Measurements from ENCODE around the gene PRTFDC1.

The PRTFDC1 gene

DNA sequence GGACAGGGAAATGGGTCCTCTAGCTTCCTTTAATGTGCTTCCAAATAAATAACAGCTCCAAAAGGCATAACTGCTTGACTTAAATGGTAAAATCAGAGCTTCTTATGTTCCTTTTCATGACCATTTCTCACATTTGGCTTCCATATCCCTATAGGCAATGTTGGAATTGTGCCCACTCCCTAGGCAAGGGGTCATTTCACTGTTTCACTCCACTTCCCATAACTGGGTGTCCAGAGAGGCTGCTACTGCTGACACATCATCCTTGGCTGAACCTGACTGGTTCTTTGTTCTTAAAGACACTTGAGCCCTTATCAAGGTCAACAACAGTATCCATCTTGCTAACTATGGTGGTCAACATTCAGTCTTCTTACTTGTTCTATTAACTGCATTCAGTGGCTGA, 37.1 kb downstream of the PRTFDC1 start:
- DNase-seq (ENCODE audit: insufficient read length, low spot score): no peak
- no peak for FAIRE-seq
- TF ChIP-seq PAX5 (IDR thresholded peaks at IDR 0.05; ENCODE audit: insufficient read depth, low read length, severe bottlenecking): no peak
- no peak for TF ChIP-seq SPI1 (IDR thresholded peaks at IDR 0.05; ENCODE audit: low read depth, low read length)
- no peak for TF ChIP-seq TAF1 (IDR thresholded peaks at IDR 0.05; ENCODE audit: low read depth, low read length)
- TF ChIP-seq POLR2AphosphoS5 (IDR thresholded peaks at IDR 0.05; ENCODE audit: low read depth, low read length): no peak
- no peak for TF ChIP-seq POU2F2 (IDR thresholded peaks at IDR 0.05; ENCODE audit: low read depth, low read length)
- TF ChIP-seq POLR2A (IDR thresholded peaks at IDR 0.05; ENCODE audit: low read depth, low read length): no peak

DNA sequence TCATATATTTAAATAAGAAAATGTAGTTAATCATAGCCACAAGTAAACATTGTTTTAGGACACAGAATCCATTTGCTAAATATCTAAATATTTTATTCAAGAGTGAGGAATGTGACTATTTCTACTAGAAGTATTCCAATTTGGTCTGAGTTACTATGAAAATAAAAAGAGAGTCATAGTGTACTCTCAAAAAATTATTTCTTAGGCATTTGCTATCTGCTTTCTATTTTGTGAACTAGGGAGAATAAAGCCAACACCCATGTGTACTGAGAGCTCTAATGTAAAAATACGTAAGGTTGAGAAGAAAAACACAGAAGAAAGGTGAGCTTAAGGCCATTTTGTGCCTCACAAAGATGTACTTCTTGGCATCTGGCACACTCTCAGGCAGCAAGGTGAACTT, 38.3 kb downstream of the PRTFDC1 start:
- FAIRE-seq (no peak), DNase-seq (ENCODE audit: insufficient read length, low spot score) (no peak)
- TF ChIP-seq PAX5 (IDR thresholded peaks at IDR 0.05; ENCODE audit: insufficient read depth, low read length, severe bottlenecking): no peak
- TF ChIP-seq POU2F2 (IDR thresholded peaks at IDR 0.05; ENCODE audit: low read depth, low read length): no peak
- TF ChIP-seq POLR2AphosphoS5 (IDR thresholded peaks at IDR 0.05; ENCODE audit: low read depth, low read length): no peak
- no peak for TF ChIP-seq TAF1 (IDR thresholded peaks at IDR 0.05; ENCODE audit: low read depth, low read length)
- no peak for TF ChIP-seq POLR2A (IDR thresholded peaks at IDR 0.05; ENCODE audit: low read depth, low read length)
- TF ChIP-seq SPI1 (IDR thresholded peaks at IDR 0.05; ENCODE audit: low read depth, low read length): no peak

- DNase-seq (ENCODE audit: insufficient read length, low spot score) (no peak), FAIRE-seq (no peak)
- TF ChIP-seq POLR2A (IDR thresholded peaks at IDR 0.05; ENCODE audit: low read depth, low read length) (no peak), PAX5 (IDR thresholded peaks at IDR 0.05; ENCODE audit: insufficient read depth, low read length, severe bottlenecking) (no peak), SPI1 (IDR thresholded peaks at IDR 0.05; ENCODE audit: low read depth, low read length) (no peak), TAF1 (IDR thresholded peaks at IDR 0.05; ENCODE audit: low read depth, low read length) (no peak), POU2F2 (IDR thresholded peaks at IDR 0.05; ENCODE audit: low read depth, low read length) (no peak), POLR2AphosphoS5 (IDR thresholded peaks at IDR 0.05; ENCODE audit: low read depth, low read length) (no peak)
These were observed 40.2 kb downstream of the PRTFDC1 start for GRCh38 chr10:24912215-24912614.

DNA sequence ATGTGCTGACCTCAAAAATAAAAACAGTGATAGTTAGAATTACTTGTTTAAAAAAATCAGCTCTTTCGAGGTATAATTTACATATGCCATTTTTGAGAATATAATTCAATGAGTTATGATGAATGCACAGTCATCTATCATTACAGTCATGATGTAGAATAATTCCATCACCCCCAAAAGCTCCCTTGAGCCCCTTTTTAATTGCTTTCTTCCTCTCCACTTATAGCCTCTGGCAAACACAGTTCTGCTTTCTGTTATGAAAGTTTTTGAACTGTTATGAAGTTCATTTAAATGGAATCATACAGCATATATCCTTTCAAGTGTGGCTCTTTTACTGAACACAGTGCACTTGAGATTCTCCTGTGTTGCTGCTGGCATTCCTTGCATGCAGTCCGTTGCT, 41.4 kb downstream of the PRTFDC1 start:
- TF ChIP-seq TAF1 (IDR thresholded peaks at IDR 0.05; ENCODE audit: low read depth, low read length) (no peak), POLR2A (IDR thresholded peaks at IDR 0.05; ENCODE audit: low read depth, low read length) (no peak), POLR2AphosphoS5 (IDR thresholded peaks at IDR 0.05; ENCODE audit: low read depth, low read length) (no peak), SPI1 (IDR thresholded peaks at IDR 0.05; ENCODE audit: low read depth, low read length) (no peak), POU2F2 (IDR thresholded peaks at IDR 0.05; ENCODE audit: low read depth, low read length) (no peak), PAX5 (IDR thresholded peaks at IDR 0.05; ENCODE audit: insufficient read depth, low read length, severe bottlenecking) (no peak)
- FAIRE-seq (no peak), DNase-seq (ENCODE audit: insufficient read length, low spot score) (no peak)

- TF ChIP-seq PAX5 (IDR thresholded peaks at IDR 0.05; ENCODE audit: insufficient read depth, low read length, severe bottlenecking): no peak
- TF ChIP-seq SPI1 (IDR thresholded peaks at IDR 0.05; ENCODE audit: low read depth, low read length): no peak
- TF ChIP-seq POLR2A (IDR thresholded peaks at IDR 0.05; ENCODE audit: low read depth, low read length): no peak
- no peak for TF ChIP-seq POLR2AphosphoS5 (IDR thresholded peaks at IDR 0.05; ENCODE audit: low read depth, low read length)
- no peak for TF ChIP-seq POU2F2 (IDR thresholded peaks at IDR 0.05; ENCODE audit: low read depth, low read length)
- DNase-seq (ENCODE audit: insufficient read length, low spot score) (no peak), FAIRE-seq (no peak)
These were observed 41.8 kb downstream of the PRTFDC1 start for GRCh38 chr10:24910574-24910973.

DNA sequence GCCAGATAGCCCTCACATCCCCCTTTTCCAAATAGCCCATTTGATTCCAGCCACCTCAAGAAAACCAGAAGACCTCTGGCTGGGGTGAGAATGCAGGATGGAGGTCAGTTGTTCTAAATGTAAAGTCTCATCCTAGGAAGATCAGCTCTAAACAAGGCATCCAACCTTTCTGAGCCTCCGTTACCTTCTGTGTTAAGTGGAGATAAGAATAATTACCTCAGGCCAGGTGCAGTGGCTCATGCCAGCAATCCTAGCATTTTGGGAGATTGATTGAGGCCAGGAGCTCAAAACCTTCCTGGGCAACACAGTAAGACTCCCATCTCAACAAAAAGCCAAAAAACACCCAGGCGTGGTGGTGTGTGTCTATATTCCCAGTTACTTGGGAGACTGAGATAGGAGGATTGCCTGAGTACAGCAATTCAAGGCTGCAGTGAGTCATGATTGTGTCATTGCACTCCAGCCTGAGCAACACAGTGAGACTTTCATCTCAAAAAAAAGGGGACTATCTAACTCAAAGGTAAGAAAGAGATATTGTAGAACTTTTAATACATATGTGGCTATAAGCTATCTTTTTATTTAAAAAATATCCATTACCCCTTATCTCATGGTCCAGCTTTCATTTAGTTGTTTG, 43.5 kb downstream of the PRTFDC1 start:
- TF ChIP-seq PAX5 (IDR thresholded peaks at IDR 0.05; ENCODE audit: insufficient read depth, low read length, severe bottlenecking): no peak
- FAIRE-seq (no peak), DNase-seq (ENCODE audit: insufficient read length, low spot score) (no peak)

DNA sequence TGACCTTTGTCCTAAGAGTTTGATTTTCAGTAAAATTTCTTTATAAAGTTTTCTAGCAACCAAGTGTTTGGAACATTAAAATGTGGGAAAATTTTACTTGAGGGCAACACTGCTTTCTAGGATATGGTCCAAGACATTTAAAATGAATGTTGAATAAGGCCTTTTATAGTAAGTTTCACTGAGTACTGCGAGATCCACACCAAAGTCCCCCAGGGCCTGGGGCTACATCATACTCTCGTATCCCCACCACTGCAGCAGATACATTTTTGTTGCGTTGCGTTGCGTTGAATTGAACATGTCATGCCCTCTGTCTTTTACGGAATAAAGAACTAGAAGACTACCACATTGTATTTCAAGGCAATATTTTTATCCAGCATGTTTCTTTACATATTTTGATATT, 44.5 kb downstream of the PRTFDC1 start:
- FAIRE-seq (no peak), DNase-seq (ENCODE audit: insufficient read length, low spot score) (no peak)
- no peak for TF ChIP-seq SPI1 (IDR thresholded peaks at IDR 0.05; ENCODE audit: low read depth, low read length)
- TF ChIP-seq POU2F2 (IDR thresholded peaks at IDR 0.05; ENCODE audit: low read depth, low read length): no peak
- TF ChIP-seq POLR2A (IDR thresholded peaks at IDR 0.05; ENCODE audit: low read depth, low read length): no peak
- no peak for TF ChIP-seq TAF1 (IDR thresholded peaks at IDR 0.05; ENCODE audit: low read depth, low read length)
- no peak for TF ChIP-seq PAX5 (IDR thresholded peaks at IDR 0.05; ENCODE audit: insufficient read depth, low read length, severe bottlenecking)
- no peak for TF ChIP-seq POLR2AphosphoS5 (IDR thresholded peaks at IDR 0.05; ENCODE audit: low read depth, low read length)

DNA sequence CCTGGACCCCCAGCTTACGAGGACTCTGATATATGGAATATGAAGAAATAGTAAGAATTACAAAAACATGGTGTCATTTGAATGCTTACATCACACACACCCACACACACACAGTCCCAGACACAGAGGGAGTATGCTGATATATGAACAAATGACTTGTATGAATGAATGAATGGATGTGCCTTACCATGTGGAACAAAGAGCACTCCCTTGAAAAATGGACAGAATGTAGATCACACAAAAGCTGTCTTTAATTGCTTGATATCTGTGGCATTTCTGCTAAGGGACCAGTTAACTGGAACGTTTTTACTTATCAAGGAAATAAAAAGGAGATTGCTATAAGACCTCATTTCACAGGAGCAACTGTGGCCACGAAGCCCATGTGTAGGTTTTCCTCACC, 46.0 kb downstream of the PRTFDC1 start:
- no peak for DNase-seq (ENCODE audit: insufficient read length, low spot score)
- FAIRE-seq: no peak
- TF ChIP-seq PAX5 (IDR thresholded peaks at IDR 0.05; ENCODE audit: insufficient read depth, low read length, severe bottlenecking) (no peak), POLR2A (IDR thresholded peaks at IDR 0.05; ENCODE audit: low read depth, low read length) (no peak), TAF1 (IDR thresholded peaks at IDR 0.05; ENCODE audit: low read depth, low read length) (no peak), POLR2AphosphoS5 (IDR thresholded peaks at IDR 0.05; ENCODE audit: low read depth, low read length) (no peak), POU2F2 (IDR thresholded peaks at IDR 0.05; ENCODE audit: low read depth, low read length) (no peak), SPI1 (IDR thresholded peaks at IDR 0.05; ENCODE audit: low read depth, low read length) (no peak)

DNA sequence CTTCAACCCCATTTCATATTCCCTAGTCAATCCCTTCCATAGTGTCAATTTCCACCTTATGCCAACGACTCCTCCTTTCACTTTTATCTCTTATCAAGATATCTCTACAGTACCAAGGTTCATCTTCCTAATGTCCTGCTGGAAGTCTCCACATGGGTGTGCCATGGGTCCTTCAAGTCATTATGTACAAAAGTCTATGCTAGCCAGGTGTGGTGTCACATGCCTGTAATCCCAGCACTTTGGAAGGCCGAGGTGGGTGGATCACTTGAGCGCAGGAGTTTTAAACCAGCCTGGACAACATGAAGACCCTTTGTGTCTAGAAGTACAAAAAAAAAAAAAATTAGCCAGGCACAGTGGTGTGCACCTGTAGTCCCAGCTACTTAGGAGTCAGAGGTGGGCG, 47.6 kb downstream of the PRTFDC1 start:
- DNase-seq (ENCODE audit: insufficient read length, low spot score) (no peak), FAIRE-seq (no peak)

GRCh38 chr10:24902400-24902728, 50.0 kb downstream of the PRTFDC1 start:
- TF ChIP-seq TAF1 (IDR thresholded peaks at IDR 0.05; ENCODE audit: low read depth, low read length) (no peak), POU2F2 (IDR thresholded peaks at IDR 0.05; ENCODE audit: low read depth, low read length) (no peak), POLR2AphosphoS5 (IDR thresholded peaks at IDR 0.05; ENCODE audit: low read depth, low read length) (no peak), SPI1 (IDR thresholded peaks at IDR 0.05; ENCODE audit: low read depth, low read length) (no peak)
- DNase-seq (ENCODE audit: insufficient read length, low spot score): no peak
- no peak for FAIRE-seq

More for the DNA sequence above, 47.6 kb downstream of the PRTFDC1 start:
- no peak for TF ChIP-seq POLR2AphosphoS5 (IDR thresholded peaks at IDR 0.05; ENCODE audit: low read depth, low read length)
- TF ChIP-seq SPI1 (IDR thresholded peaks at IDR 0.05; ENCODE audit: low read depth, low read length): no peak
- TF ChIP-seq POU2F2 (IDR thresholded peaks at IDR 0.05; ENCODE audit: low read depth, low read length): no peak
- TF ChIP-seq POLR2A (IDR thresholded peaks at IDR 0.05; ENCODE audit: low read depth, low read length): no peak
- no peak for TF ChIP-seq TAF1 (IDR thresholded peaks at IDR 0.05; ENCODE audit: low read depth, low read length)
- no peak for TF ChIP-seq PAX5 (IDR thresholded peaks at IDR 0.05; ENCODE audit: insufficient read depth, low read length, severe bottlenecking)
